ENCODE measurements around the gene FHIT.

- TF ChIP-seq REST (IDR thresholded peaks at IDR 0.05; ENCODE audit: insufficient read depth in 1 of 2, low read depth in 2 of 2, low read length in 2 of 2) (no peak), POLR2AphosphoS5 (IDR thresholded peaks at IDR 0.05; ENCODE audit: low read depth, low read length) (no peak), TAF1 (IDR thresholded peaks at IDR 0.05; ENCODE audit: borderline replicate concordance, insufficient read depth, low read length) (no peak), SIN3A (IDR thresholded peaks at IDR 0.05; ENCODE audit: borderline replicate concordance, insufficient read depth, low read length) (no peak)
Observed at GRCh38 chr3:60660026-60660425, 591.2 kb downstream of the FHIT start.
